ENCODE results near the gene CNR2. TPM values are rescaled to one million over a fixed set of nuclear protein-coding genes. Genes with fewer than 3 reads are reported as not detected.

CNR2 gene
- total RNA-seq, 1 donor from 2014 or later: not detected

DNA sequence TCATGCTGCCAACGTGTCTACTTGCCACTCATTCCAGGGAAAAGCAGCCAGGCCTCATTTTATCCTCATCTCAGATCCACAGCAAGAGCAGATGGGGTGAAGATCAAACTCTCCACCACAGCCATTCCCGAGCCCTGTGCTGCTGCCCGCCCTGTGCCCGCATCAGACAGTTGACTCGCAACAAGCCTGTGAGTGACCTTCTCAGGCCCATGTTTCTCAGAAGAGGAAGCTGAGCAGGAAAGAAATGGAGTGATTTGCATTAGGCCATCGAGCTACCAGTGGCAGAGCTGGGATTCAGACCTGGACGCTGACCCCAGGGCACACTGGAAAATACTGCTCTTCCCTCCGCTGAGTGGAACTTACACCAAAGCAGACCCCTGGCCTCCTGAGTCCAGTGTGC lies 1.2 kb downstream of the CNR2 start:
- peaks cover 6% of the 10 kb centered on the region for H3K27me3 ChIP-seq (ENCODE audit: control insufficient read depth, insufficient read depth, low read length)
- TF ChIP-seq, protein P1, sequence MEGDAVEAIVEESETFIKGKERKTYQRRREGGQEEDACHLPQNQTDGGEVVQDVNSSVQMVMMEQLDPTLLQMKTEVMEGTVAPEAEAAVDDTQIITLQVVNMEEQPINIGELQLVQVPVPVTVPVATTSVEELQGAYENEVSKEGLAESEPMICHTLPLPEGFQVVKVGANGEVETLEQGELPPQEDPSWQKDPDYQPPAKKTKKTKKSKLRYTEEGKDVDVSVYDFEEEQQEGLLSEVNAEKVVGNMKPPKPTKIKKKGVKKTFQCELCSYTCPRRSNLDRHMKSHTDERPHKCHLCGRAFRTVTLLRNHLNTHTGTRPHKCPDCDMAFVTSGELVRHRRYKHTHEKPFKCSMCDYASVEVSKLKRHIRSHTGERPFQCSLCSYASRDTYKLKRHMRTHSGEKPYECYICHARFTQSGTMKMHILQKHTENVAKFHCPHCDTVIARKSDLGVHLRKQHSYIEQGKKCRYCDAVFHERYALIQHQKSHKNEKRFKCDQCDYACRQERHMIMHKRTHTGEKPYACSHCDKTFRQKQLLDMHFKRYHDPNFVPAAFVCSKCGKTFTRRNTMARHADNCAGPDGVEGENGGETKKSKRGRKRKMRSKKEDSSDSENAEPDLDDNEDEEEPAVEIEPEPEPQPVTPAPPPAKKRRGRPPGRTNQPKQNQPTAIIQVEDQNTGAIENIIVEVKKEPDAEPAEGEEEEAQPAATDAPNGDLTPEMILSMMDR (IDR thresholded peaks at IDR 0.05; ENCODE audit: insufficient read depth, low read length, severe bottlenecking): no peak
- FAIRE-seq (no peak), DNase-seq (ENCODE audit: low read depth) (no peak)
- no peaks in the 10 kb centered on the region for H3K36me3 ChIP-seq (ENCODE audit: control insufficient read depth, insufficient read depth, low read length)
- H3K4me3 ChIP-seq (ENCODE audit: low read depth, low read length): no peak overlapping the region

DNA sequence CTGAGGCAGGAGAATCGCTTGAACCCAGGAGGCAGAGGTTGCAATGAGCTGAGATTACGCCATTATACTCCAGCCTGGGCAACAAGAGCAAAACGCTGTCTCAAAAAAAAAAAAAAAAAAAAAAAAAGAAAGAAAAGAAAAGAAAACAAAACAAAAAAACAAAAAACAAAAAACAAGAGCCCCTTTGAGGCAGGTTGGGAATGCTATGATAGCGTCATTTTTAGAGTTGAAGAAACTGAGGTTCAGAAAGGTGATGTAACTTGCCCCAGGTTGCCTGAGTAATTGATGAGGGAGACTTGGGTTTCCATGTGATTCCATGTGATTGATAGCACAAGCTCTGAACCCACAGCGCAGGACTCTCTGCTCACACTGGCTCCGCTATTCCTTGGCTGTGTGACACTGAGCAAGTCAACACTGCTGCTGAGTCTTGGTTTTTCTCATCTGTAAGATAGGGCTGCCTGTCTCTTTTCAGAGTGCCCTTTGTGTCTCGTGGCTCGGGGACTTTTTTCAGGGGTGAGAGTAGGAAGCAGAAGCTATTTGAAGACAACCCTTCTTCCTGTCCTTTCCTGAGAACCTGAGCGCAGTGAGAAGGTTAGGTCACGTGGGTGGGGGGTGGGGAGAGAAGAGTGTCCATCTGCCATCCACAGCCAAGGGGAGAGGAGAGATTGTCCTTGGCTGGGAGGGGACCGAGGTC lies 2.5 kb downstream of the CNR2 start:
- TF ChIP-seq, protein P1 (IDR thresholded peaks at IDR 0.05; ENCODE audit: insufficient read depth, low read length, severe bottlenecking): no peak
- H3K27me3 ChIP-seq (ENCODE audit: control insufficient read depth, insufficient read depth, low read length): peaks cover 6% of the 10 kb centered on the region
- no peaks in the 10 kb centered on the region for H3K36me3 ChIP-seq (ENCODE audit: control insufficient read depth, insufficient read depth, low read length)
- DNase-seq (ENCODE audit: low read depth) (no peak), FAIRE-seq (no peak)
- no peak overlapping the region for H3K4me3 ChIP-seq (ENCODE audit: low read depth, low read length)

DNA sequence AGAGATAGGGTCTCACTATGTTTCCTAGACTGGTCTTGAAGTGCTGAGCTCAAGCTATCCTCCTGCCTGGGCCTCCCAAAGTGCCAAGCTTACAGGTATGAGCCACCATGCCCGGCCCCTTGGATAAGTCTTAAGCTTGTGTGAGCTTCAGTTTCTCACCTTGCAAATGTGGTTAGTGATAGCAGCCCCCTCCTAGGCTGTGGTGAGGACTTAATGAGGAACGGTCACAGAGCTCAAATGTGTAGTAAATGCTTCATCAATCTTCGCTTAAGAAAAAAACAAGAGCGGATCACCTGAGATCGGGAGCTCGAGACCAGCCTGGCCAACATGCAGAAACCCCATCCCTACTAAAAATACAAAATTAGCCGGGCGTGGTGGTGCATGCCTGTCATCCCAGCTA lies 3.0 kb downstream of the CNR2 start:
- TF ChIP-seq, protein P1 (IDR thresholded peaks at IDR 0.05; ENCODE audit: insufficient read depth, low read length, severe bottlenecking): no peak
- no peaks in the 10 kb centered on the region for H3K36me3 ChIP-seq (ENCODE audit: control insufficient read depth, insufficient read depth, low read length)
- peaks cover 6% of the 10 kb centered on the region for H3K27me3 ChIP-seq (ENCODE audit: control insufficient read depth, insufficient read depth, low read length)
- H3K4me3 ChIP-seq (ENCODE audit: low read depth, low read length): no peak overlapping the region
- FAIRE-seq (no peak), DNase-seq (ENCODE audit: low read depth) (no peak)

DNA sequence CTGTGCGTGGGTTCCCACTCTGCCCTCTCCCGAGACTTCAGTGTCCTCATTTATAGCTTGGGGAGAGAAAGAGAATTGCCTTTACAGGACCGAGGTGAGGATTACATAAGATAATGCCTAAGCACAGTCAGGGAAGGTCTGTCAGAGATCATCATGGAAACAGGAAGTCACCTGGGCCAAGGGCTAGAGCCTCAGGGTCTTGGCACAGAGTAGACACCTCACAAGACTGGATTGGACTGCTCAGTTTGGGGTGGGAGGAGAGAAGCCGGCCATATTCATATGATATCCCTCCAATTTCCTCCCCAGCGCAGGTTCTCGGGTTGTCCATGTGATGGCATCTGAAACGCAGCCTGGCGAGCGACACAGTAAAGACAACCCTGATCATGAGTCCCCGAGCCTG lies 3.8 kb downstream of the CNR2 start:
- Histone ChIP-seq H3K4me3 (ENCODE audit: low read depth, low read length) (no peak overlapping the region), H3K27me3 (ENCODE audit: control insufficient read depth, insufficient read depth, low read length) (peaks cover 6% of the 10 kb centered on the region), H3K36me3 (ENCODE audit: control insufficient read depth, insufficient read depth, low read length) (no peaks in the 10 kb centered on the region)
- FAIRE-seq: no peak
- TF ChIP-seq, protein P1 (IDR thresholded peaks at IDR 0.05; ENCODE audit: insufficient read depth, low read length, severe bottlenecking): no peak
- DNase-seq (ENCODE audit: low read depth): no peak

- TF ChIP-seq, protein P1 (IDR thresholded peaks at IDR 0.05; ENCODE audit: insufficient read depth, low read length, severe bottlenecking): no peak
- H3K4me3 ChIP-seq (ENCODE audit: low read depth, low read length): no peak overlapping the region
- peaks cover 6% of the 10 kb centered on the region for H3K27me3 ChIP-seq (ENCODE audit: control insufficient read depth, insufficient read depth, low read length)
- H3K36me3 ChIP-seq (ENCODE audit: control insufficient read depth, insufficient read depth, low read length): no peaks in the 10 kb centered on the region
- DNase-seq (ENCODE audit: low read depth) (no peak), FAIRE-seq (no peak)
Measured at GRCh38 chr1:23908453-23909341, 4.5 kb downstream of the CNR2 start.

Measured in bronchial epithelial cell (primary cell).